Neuron (in vitro differentiated cells): ENCODE measurements around the gene EML3.
A peak's percentile ranks its signal among the peaks of the same experiment; 100 is the strongest.

Experiments used
- H2AFZ ChIP-seq: one replicate; pipeline ENCODE4 v1.6.1; 2013; ENCODE audit warnings: low read depth, mild to moderate bottlenecking, inconsistent platforms, low read length, moderate library complexity
- H3K27me3 ChIP-seq: one replicate; pipeline ENCODE4 v1.6.1; 2013; ENCODE audit warnings: low read length; ENCODE audit not compliant: insufficient read depth
- H3K36me3 ChIP-seq: one replicate; pipeline ENCODE4 v1.6.1; 2013; ENCODE audit warnings: low read length; ENCODE audit not compliant: insufficient read depth
- H3K4me1 ChIP-seq: one replicate; pipeline ENCODE4 v1.6.1; 2013; ENCODE audit warnings: low read length; ENCODE audit not compliant: insufficient read depth
- H3K4me3 ChIP-seq: 2 replicates; pipeline ENCODE4 v1.5.1; 2013; ENCODE audit warnings: mild to moderate bottlenecking, low read length, moderate library complexity
- H3K9me3 ChIP-seq: one replicate; pipeline ENCODE4 v1.6.1; 2013; ENCODE audit warnings: low read length

Gene EML3

GRCh38 chr11:62611705-62612365 lies 740 bp downstream of the EML3 start:
- H3K4me3 ChIP-seq = peak overlapping the region; percentile 53

DNA sequence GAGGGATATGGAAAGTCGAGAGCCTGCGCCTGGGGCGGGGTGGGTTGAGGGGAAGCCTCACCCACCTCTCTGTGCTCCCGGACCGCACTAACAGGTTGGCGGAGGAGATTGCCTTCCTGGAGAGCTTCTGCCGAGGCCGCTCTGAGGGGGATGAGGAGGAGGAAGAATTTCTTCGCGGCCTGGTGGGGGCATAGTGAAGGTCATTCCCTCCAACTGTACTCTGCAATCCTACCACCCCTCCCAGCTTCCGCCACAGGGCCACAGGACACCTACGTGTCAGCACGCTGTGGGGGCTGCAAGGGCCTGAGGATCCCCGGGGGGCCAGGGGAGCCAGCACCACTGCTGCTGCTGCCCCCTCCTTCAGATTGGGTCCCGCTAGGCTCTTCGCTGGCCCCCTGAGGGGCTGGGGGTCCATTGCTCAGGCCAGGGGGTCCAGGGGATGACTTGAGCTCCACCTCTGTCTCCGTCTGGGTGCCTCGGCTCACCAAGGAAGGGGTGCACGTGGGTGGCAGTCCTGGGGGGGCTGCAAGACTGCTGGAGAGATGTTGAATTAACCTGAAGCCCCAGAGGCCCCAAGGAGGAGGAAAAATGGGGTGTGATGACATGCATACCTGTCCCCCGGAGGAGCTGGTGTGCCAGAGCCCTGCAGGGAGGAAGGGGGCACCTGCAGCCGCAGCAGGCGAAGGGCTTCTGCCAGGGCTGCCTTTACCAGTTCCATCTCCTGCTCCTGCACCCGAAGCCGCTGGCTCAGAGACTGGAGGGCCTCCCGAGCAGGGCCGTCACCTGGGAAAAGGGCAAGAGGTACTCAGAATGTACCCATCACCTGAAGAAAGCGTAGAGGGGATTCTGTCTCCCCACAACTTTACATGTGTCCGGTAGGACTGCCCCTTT lies 1.5 kb downstream of the EML3 start:
- no peaks in the 10 kb centered on the region for H3K27me3 ChIP-seq
- H3K36me3 ChIP-seq = peaks cover under 1% of the 10 kb centered on the region
- peak overlapping the region; percentile 71 for H2AFZ ChIP-seq
- H3K4me3 ChIP-seq = peak overlapping the region; percentile 53
- peaks cover 19% of the 10 kb centered on the region for H3K4me1 ChIP-seq
- H3K9me3 ChIP-seq = no peaks in the 10 kb centered on the region

More at GRCh38 chr11:62611705-62612365, 740 bp downstream of the EML3 start:
- H3K36me3 ChIP-seq = peaks cover 8% of the 10 kb centered on the region
- peaks cover 19% of the 10 kb centered on the region for H3K4me1 ChIP-seq
- peak overlapping the region; percentile 71 for H2AFZ ChIP-seq
- no peaks in the 10 kb centered on the region for H3K9me3 ChIP-seq
- no peaks in the 10 kb centered on the region for H3K27me3 ChIP-seq

- peaks cover 19% of the 10 kb centered on the region for H3K4me1 ChIP-seq
- H2AFZ ChIP-seq = no peak overlapping the region
- no peak overlapping the region for H3K4me3 ChIP-seq
- H3K9me3 ChIP-seq = no peaks in the 10 kb centered on the region
- H3K27me3 ChIP-seq = no peaks in the 10 kb centered on the region
- no peaks in the 10 kb centered on the region for H3K36me3 ChIP-seq
Measured at GRCh38 chr11:62610403-62610802, 2.2 kb downstream of the EML3 start.

DNA sequence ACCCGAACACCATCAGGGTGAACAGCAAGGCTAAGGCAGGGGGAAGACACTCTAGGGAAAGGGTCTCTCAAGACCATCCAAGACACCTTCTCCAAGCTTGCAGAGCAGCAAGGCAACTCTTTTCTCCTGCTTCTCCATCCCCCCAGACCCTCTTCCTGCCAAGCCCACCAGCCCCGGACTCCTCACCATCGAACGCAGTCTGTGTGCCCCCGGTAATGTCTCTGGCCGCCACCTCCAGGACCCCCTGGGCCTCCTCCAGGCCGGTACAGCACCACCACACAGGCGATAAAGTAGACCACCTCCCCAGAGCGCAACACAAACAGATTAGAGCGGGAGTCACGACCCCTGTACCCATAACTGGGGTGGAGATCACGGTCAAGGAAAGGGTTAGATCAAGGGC lies 3.8 kb downstream of the EML3 start:
- no peak overlapping the region for H3K4me3 ChIP-seq
- H3K9me3 ChIP-seq = no peaks in the 10 kb centered on the region
- H3K4me1 ChIP-seq = peaks cover 31% of the 10 kb centered on the region
- H2AFZ ChIP-seq = no peak overlapping the region
- H3K36me3 ChIP-seq = no peaks in the 10 kb centered on the region
- no peaks in the 10 kb centered on the region for H3K27me3 ChIP-seq

DNA sequence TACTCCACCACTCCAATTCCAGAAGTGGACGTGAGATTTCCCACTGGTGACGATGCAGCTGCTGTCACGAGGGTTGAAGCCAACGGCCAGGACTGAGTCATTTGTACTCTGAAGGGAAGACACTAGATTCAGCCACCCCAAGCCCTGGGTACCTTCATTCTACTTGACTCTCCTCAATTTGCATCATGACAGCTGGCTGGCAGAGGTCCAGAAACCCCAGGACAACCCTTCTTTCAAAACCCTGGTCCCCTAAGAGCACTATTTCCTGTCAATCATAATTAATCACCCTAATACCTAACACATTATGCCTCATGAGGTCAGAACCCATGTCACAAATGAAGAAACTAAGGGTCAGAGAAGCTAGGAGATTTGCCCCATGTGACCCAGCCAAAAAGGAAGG lies 4.9 kb downstream of the EML3 start:
- Histone ChIP-seq H2AFZ (no peak overlapping the region), H3K27me3 (no peaks in the 10 kb centered on the region), H3K4me3 (no peak overlapping the region), H3K9me3 (no peaks in the 10 kb centered on the region), H3K36me3 (no peaks in the 10 kb centered on the region), H3K4me1 (peaks cover 27% of the 10 kb centered on the region)

GRCh38 chr11:62605902-62606301 lies 6.7 kb downstream of the EML3 start:
- no peaks in the 10 kb centered on the region for H3K36me3 ChIP-seq

GRCh38 chr11:62605467-62605866 lies 7.1 kb downstream of the EML3 start:
- Histone ChIP-seq H3K36me3 (no peaks in the 10 kb centered on the region), H3K4me1 (peaks cover 18% of the 10 kb centered on the region)

More at GRCh38 chr11:62605902-62606301, 6.7 kb downstream of the EML3 start:
- Histone ChIP-seq H3K27me3 (no peaks in the 10 kb centered on the region), H3K4me3 (no peak overlapping the region), H2AFZ (no peak overlapping the region), H3K4me1 (peaks cover 17% of the 10 kb centered on the region), H3K9me3 (no peaks in the 10 kb centered on the region)

GRCh38 chr11:62604460-62605120 lies 8.0 kb downstream of the EML3 start:
- Histone ChIP-seq H3K9me3 (no peaks in the 10 kb centered on the region), H3K4me3 (no peak overlapping the region), H3K36me3 (peaks cover 5% of the 10 kb centered on the region), H2AFZ (no peak overlapping the region), H3K4me1 (peaks cover 27% of the 10 kb centered on the region), H3K27me3 (no peaks in the 10 kb centered on the region)

More at GRCh38 chr11:62605467-62605866, 7.1 kb downstream of the EML3 start:
- Histone ChIP-seq H3K9me3 (no peaks in the 10 kb centered on the region), H2AFZ (no peak overlapping the region), H3K27me3 (no peaks in the 10 kb centered on the region), H3K4me3 (no peak overlapping the region)

DNA sequence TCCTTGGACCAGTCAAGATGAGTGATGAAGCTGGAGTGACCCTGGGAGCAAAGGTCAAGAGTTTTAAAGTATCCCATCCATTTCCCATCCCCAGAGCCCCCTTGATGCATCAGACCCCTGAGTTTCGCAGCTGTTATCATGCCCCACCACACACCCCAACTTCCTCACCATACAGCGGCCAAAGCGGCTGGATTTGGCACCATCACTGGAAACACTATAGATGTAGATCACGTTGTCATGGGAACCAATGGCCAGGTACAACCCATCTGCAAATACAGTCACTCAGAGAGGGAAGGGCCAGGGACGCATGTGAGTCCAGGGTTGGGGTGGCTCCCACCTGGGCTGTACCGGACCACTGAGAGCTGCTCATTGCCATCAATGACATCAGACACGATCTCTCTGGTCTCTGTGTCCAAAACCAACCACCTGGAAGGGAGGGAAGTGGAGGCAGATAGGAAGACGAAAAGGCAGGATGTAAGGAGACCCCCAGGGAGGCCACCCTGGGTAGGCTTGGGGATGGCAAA lies 8.7 kb downstream of the EML3 start:
- Histone ChIP-seq H3K4me3 (no peak overlapping the region), H3K27me3 (no peaks in the 10 kb centered on the region), H3K36me3 (peaks cover 12% of the 10 kb centered on the region), H3K9me3 (no peaks in the 10 kb centered on the region), H2AFZ (no peak overlapping the region), H3K4me1 (peaks cover 34% of the 10 kb centered on the region)

DNA sequence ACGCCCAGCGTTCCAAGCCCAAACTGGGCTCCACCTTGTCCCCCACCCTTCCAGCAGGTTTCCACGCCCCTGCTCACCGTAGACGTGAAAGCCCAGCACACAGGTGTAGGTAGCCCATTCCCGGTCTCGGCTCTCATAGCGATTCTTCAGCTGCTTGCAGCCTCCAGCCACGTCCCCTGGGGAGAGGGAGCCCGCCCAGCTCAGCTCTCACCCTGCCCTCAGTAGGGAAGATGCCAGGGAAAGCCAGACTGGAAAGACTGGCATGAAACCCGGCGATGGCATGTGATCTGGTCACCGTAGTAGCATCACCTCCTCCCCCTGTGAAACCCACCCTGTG lies 9.5 kb downstream of the EML3 start:
- Histone ChIP-seq H3K36me3 (peaks cover 20% of the 10 kb centered on the region), H2AFZ (no peak overlapping the region), H3K4me1 (peaks cover 34% of the 10 kb centered on the region), H3K27me3 (no peaks in the 10 kb centered on the region), H3K9me3 (no peaks in the 10 kb centered on the region), H3K4me3 (no peak overlapping the region)

DNA sequence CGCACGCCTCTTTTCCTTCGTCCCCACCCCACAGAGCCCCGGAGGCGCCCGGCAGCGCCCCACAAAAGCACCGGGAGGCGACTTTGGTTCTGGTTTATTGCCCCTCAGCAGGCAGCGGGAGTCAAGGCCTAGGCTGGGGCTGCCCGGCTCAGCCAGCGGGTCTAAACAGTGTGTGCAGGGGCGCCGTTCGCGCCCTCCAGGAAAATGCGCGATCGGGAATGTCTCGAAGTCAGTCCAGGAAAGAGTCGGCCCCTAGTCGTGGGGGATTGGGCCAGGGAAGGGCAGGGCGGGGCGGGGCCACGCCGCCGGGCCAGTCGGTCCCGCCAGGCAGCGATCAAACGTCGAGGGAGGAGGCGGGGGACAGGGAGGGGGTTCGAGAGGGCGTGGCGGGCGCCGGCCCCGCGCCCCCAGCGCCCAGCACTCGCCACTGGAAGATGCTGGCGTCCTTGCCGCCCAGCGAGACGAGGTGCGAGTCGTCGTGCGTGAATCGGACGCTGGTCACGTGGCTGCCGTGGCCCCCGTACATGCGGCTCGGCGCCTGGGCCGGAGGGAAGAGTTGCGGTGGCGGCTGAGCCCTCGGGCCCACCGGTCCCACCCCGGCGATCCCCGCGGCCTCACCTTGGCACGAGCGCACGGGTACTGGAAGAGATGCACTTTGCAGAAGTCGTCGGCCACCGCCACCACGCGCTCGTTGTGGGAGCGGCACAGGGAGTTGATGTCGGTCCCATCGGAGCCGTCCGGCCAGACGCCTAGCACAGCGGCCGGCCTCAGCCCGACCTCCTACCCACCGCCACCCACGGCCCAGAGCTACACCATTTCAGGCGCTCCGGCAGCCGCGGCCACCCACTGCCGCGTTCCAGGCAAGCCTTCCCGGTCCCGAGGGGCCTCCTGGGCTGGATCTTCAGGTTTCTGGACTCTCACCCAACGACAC lies 10.2 kb downstream of the EML3 start:
- Histone ChIP-seq H3K4me3 (peak overlapping the region; percentile 3), H3K36me3 (peaks cover 27% of the 10 kb centered on the region), H2AFZ (no peak overlapping the region), H3K4me1 (peaks cover 34% of the 10 kb centered on the region), H3K27me3 (no peaks in the 10 kb centered on the region), H3K9me3 (no peaks in the 10 kb centered on the region)

DNA sequence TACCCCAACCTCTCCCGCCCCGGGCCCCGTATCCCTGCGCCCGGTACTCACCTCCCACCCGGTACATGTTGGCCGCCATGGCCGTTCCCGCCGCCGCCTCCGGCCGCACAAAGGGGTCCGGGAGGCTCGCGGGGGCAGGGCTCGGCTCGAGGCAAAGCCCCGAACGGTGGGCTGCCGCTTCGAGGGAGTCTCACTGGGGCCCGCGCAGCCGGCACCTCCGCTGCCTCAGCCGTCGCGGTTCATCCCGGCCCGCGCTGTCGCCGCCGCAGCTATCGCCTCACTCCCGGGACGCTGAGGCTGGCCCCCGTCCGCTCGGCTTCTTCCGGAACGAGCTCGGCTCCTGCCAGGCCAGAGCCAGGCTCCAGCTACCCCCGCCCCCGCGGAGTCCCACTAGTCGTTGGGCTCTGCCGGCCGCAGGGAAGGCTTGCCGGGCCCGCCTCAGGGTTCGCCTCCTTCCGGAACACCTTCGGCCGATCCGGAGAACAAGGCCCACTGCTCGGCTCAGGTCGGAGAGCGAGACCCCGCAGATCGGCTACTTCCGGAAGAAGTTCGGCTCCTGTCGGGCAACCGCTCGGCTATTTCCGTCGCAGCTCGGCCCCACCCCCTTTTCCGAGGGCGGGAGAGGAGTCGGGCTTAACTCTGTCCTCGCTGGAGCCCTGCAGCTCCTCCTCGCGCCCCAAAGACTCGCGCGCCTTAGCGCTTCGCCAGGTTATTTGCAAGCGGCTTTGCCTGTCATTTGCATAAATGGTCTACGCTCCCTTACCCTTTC lies 11.0 kb downstream of the EML3 start, which contains the start of gene MTA2:
Gene MTA2 (minus strand): TSS at position 494 of the 769 bp plus-strand sequence. CDS start 415 bp downstream, at position 79.
- Histone ChIP-seq H3K36me3 (peaks cover 32% of the 10 kb centered on the region), H3K9me3 (no peaks in the 10 kb centered on the region)

More for the DNA sequence above, 11.0 kb downstream of the EML3 start, which contains the start of gene MTA2:
- Histone ChIP-seq H3K27me3 (no peaks in the 10 kb centered on the region), H3K4me3 (peak within 1 kb of the TSS; percentile 83), H2AFZ (peak within 1 kb of the TSS; percentile 38), H3K4me1 (peaks cover 34% of the 10 kb centered on the region)
